Muscle of leg (tissue), 11 donors: ENCODE measurements around the gene CARS2. TPM values are rescaled to one million over a fixed set of nuclear protein-coding genes. Genes with fewer than 3 reads are reported as not detected.

Source experiments
- DNase-seq: peaks from one replicate; pipeline ENCODE4 v3.0.0; 2013
- H3K27ac ChIP-seq: one replicate; pipeline ENCODE4 v1.5.1; 2013; ENCODE audit warnings: mild to moderate bottlenecking, low read length, control low read depth
- H3K27me3 ChIP-seq: one replicate; pipeline ENCODE4 v1.6.1; 2013; ENCODE audit warnings: low read length; ENCODE audit not compliant: control insufficient read depth, insufficient read depth
- H3K36me3 ChIP-seq: one replicate; pipeline ENCODE4 v1.6.1; 2013; ENCODE audit warnings: low read length; ENCODE audit not compliant: control insufficient read depth, insufficient read depth
- H3K4me1 ChIP-seq: one replicate; pipeline ENCODE4 v1.6.1; 2013; ENCODE audit warnings: low read length; ENCODE audit not compliant: control insufficient read depth, insufficient read depth
- H3K4me3 ChIP-seq: one replicate; pipeline ENCODE4 v1.5.1; 2013; ENCODE audit warnings: low read length, control low read depth
- H3K9me3 ChIP-seq: replicated peaks from 2 replicates; pipeline ENCODE4 v1.6.1; 2013; ENCODE audit warnings: low read depth, low read length; ENCODE audit not compliant: control insufficient read depth
- WGBS: methylation state at CpG from one replicate; pipeline ENCODE4 v1.1.5; 2013; ENCODE audit warnings: missing lambda C conversion rate; ENCODE audit not compliant: insufficient coverage; 5-methylcytosine and 5-hydroxymethylcytosine counted together
- polyA plus RNA-seq, 8 donors: library from polyadenylated mRNA; unstranded; fragments of 120-200 nt; gene quantifications; one replicate each; pipeline versions ENCODE4 v1.2.1 to v1.2.3, GENCODE V29; 2013; ENCODE audit warnings: inconsistent platforms in 1 of 8, low replicate concordance in 1 of 8; ENCODE audit not compliant: insufficient read length in 8 of 8, insufficient read depth in 1 of 8
- total RNA-seq: library from RNA; stranded (reverse); fragments of 120-200 nt; gene quantifications from one replicate; pipeline ENCODE4 v1.2.4, GENCODE V29; 2013

The CARS2 gene
- total and polyA plus RNA-seq, 9 donors = 37.7 to 73.2 (median 51.7) TPM

DNA sequence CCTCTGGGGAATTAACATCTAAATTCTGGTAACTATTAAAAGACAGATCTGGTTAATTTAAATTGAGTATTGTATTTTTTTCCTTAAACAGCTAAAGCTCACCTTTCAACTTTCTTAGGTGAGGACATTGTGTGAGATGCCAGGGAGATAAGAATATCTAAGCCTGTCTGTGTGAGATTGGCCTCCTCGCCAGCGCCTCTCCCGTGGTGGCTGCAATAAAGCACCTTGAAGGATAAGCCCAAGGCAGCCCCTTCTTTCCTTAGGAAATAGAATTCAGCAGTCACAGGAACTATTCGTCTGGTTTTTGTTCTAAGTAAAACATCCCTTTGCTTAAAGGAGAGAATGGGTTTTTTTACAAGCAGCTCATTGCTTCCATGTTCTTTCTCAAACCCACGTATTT, 66.0 kb downstream of the CARS2 start:
- peaks cover 19% of the 10 kb centered on the region for H3K4me1 ChIP-seq
- H3K9me3 ChIP-seq = no peaks in the 10 kb centered on the region
- DNase-seq = no peak
- H3K27me3 ChIP-seq = no peaks in the 10 kb centered on the region
- no peak overlapping the region for H3K4me3 ChIP-seq
- H3K36me3 ChIP-seq = peaks cover 86% of the 10 kb centered on the region
- no peak overlapping the region for H3K27ac ChIP-seq
- 71% methylated on average over 1 of the region's 5 CpGs for WGBS

DNA sequence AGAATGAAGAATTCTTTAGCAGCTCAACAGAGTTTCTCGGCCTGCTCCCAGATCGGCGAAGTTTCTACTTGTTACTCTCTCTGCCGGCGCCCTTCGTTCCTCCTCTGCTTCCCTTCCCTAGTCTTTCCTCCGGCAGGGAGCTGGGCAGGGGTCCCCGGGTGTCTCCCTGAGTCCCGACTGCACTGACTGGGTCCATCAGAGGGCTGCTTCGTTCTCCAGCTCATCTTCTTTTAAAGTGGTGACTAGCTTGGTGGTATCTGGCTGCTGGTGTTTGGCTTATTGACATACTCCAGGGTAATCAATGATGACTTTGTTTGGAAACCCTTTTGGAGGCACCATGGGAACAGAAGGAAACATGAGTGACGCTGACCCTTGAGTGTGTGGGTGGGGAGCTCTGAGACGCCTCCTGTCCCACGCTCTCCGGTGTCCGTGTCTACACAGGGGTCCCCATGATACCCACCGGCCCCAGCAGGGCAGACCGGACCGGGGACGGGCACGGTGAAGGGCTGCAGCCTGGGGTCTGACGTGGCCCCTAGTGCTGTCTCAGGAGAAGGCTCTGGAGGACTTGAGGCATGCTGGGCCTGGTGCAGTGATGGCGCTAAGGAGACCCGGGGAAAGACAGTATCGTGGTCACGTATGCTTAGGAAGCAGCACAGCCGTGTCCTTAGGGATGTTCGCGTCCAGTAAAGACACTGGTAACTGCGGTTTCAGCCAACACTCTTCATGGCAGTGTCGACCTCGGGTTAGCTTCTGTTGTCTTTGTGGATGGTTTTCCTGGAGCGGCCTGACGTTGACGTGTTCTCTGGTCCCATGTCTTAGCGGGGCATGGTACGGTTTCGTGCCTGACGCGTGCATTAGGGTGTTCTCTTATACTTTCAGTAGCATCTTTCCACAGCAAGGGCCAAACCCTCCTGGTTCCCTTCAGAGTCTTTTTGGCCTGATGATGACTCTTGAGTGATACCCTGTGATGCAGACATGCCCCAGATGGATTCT, 66.8 kb downstream of the CARS2 start:
- H3K4me3 ChIP-seq = no peak overlapping the region
- peaks cover 14% of the 10 kb centered on the region for H3K4me1 ChIP-seq
- peaks cover 94% of the 10 kb centered on the region for H3K36me3 ChIP-seq
- H3K27ac ChIP-seq = no peak overlapping the region
- no peaks in the 10 kb centered on the region for H3K27me3 ChIP-seq
- no peak for DNase-seq
- 90% methylated on average over 33 of the region's 39 CpGs for WGBS
- no peaks in the 10 kb centered on the region for H3K9me3 ChIP-seq

- DNase-seq = no peak
- Histone ChIP-seq H3K27me3 (no peaks in the 10 kb centered on the region), H3K9me3 (no peaks in the 10 kb centered on the region), H3K36me3 (peaks cover 90% of the 10 kb centered on the region), H3K4me1 (peaks cover 12% of the 10 kb centered on the region), H3K4me3 (no peak overlapping the region), H3K27ac (no peak overlapping the region)
- 73% methylated on average over 23 of the region's 23 CpGs for WGBS
Measured at GRCh38 chr13:110638257-110638656, 67.7 kb downstream of the CARS2 start.

GRCh38 chr13:110637747-110638146, 68.2 kb downstream of the CARS2 start:
- DNase-seq = no peak
- WGBS = 60% methylated on average over 3 of the region's 6 CpGs
- Histone ChIP-seq H3K9me3 (no peaks in the 10 kb centered on the region), H3K27me3 (no peaks in the 10 kb centered on the region), H3K4me3 (no peak overlapping the region), H3K36me3 (peaks cover 85% of the 10 kb centered on the region), H3K4me1 (peaks cover 12% of the 10 kb centered on the region), H3K27ac (no peak overlapping the region)

DNA sequence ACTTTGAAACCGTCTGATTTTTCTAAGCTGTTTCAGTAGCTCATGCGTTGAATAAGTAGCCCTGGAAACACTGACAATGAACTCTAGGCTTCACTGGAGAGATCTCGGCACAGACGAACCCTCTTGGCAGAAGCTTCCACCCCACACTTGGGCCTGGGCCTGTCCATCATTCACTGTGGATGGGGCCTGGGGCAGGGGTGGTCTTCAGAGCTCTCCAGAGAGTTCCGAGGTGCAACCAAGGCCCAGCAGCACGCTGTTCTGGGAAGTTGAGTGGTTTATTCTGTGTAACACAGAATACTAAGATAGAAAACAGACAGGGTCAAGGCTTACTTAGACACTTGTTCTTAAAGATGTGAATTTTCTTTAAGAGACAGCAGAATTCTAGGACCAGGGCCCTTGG, 68.6 kb downstream of the CARS2 start:
- DNase-seq = no peak
- no peak overlapping the region for H3K27ac ChIP-seq
- H3K4me3 ChIP-seq = no peak overlapping the region
- H3K27me3 ChIP-seq = no peaks in the 10 kb centered on the region
- peaks cover 80% of the 10 kb centered on the region for H3K36me3 ChIP-seq
- H3K4me1 ChIP-seq = peaks cover 12% of the 10 kb centered on the region
- no peaks in the 10 kb centered on the region for H3K9me3 ChIP-seq
- WGBS = 89% methylated on average over 2 of the region's 6 CpGs

GRCh38 chr13:110636701-110637201, 69.2 kb downstream of the CARS2 start:
- H3K36me3 ChIP-seq = peaks cover 75% of the 10 kb centered on the region
- H3K4me3 ChIP-seq = no peak overlapping the region
- H3K9me3 ChIP-seq = no peaks in the 10 kb centered on the region
- H3K4me1 ChIP-seq = peaks cover 12% of the 10 kb centered on the region
- H3K27ac ChIP-seq = no peak overlapping the region
- DNase-seq = no peak
- no peaks in the 10 kb centered on the region for H3K27me3 ChIP-seq
- 89% methylated on average over 11 of the region's 14 CpGs for WGBS

GRCh38 chr13:110636053-110636475, 69.9 kb downstream of the CARS2 start:
- Histone ChIP-seq H3K27ac (no peak overlapping the region), H3K27me3 (no peaks in the 10 kb centered on the region), H3K4me3 (no peak overlapping the region), H3K9me3 (no peaks in the 10 kb centered on the region), H3K36me3 (peaks cover 68% of the 10 kb centered on the region), H3K4me1 (peaks cover 7% of the 10 kb centered on the region)
- no peak for DNase-seq
- WGBS = 88% methylated on average over 14 of the region's 16 CpGs

- 88% methylated on average over 12 of the region's 19 CpGs for WGBS
- H3K9me3 ChIP-seq = no peaks in the 10 kb centered on the region
- DNase-seq = no peak
Measured at GRCh38 chr13:110635405-110636002, 70.4 kb downstream of the CARS2 start.

DNA sequence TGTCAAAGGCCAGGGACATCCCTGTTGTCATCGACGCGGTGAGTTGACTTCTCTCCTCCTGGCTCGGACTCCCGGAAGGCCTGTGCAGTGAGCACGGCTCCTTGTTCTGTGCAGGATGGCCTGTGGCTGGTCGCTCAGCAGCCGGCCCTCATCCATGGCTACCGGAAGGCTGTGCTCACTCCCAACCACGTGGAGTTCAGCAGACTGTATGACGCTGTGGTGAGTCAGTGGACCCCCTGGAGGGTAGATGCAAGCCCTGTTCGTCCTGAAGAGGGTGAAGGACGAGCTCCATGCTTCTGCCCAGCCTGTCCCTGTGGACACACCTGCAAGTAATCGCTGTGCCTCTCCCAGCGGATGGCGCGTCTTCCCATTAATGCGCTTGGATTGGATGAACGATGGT, 71.4 kb downstream of the CARS2 start:
- no peak overlapping the region for H3K27ac ChIP-seq
- no peaks in the 10 kb centered on the region for H3K9me3 ChIP-seq
- no peaks in the 10 kb centered on the region for H3K4me1 ChIP-seq
- H3K27me3 ChIP-seq = no peaks in the 10 kb centered on the region
- H3K4me3 ChIP-seq = no peak overlapping the region
- peaks cover 61% of the 10 kb centered on the region for H3K36me3 ChIP-seq
- 91% methylated on average over 19 of the region's 19 CpGs for WGBS
- DNase-seq = no peak

More at GRCh38 chr13:110635405-110636002, 70.4 kb downstream of the CARS2 start:
- Histone ChIP-seq H3K4me3 (no peak overlapping the region), H3K27me3 (no peaks in the 10 kb centered on the region), H3K27ac (no peak overlapping the region), H3K4me1 (peaks cover 1% of the 10 kb centered on the region), H3K36me3 (peaks cover 65% of the 10 kb centered on the region)

GRCh38 chr13:110633776-110634175, 72.1 kb downstream of the CARS2 start:
- no peaks in the 10 kb centered on the region for H3K9me3 ChIP-seq
- peaks cover 59% of the 10 kb centered on the region for H3K36me3 ChIP-seq
- no peak for DNase-seq
- no peaks in the 10 kb centered on the region for H3K27me3 ChIP-seq
- no peak overlapping the region for H3K4me3 ChIP-seq
- no peaks in the 10 kb centered on the region for H3K4me1 ChIP-seq
- no peak overlapping the region for H3K27ac ChIP-seq
- WGBS = 94% methylated on average over 3 of the region's 8 CpGs
